Measurements from ENCODE around the gene ST8SIA4. TPM values are rescaled to one million over a fixed set of nuclear protein-coding genes. Genes with fewer than 3 reads are reported as not detected.

ST8SIA4 gene
- total RNA-seq, 1 experiment from 2014 or later: not detected

GRCh38 chr5:100824635-100825034, 78.4 kb downstream of the ST8SIA4 start:
- Histone ChIP-seq H2BK12ac (ENCODE audit: insufficient read length, low read depth, low read length) (no peak overlapping the region), H2BK20ac (ENCODE audit: low read depth, low read length, poor library complexity, severe bottlenecking) (no peak overlapping the region), H3K4me1 (ENCODE audit: insufficient read depth, low read length) (no peaks in the 10 kb centered on the region; the same call in 1 of the 2 replicates), H3T11ph (ENCODE audit: low read length) (no peak overlapping the region), H2BK5ac (ENCODE audit: insufficient read length, low read length) (no peak overlapping the region), H3K79me1 (ENCODE audit: insufficient read depth, low read depth, low read length, poor library complexity, severe bottlenecking) (no peaks in the 10 kb centered on the region), H3K14ac (ENCODE audit: insufficient read depth, low read length) (no peak overlapping the region), H3K56ac (ENCODE audit: insufficient read length, low read depth, low read length) (no peak overlapping the region), H4K91ac (ENCODE audit: insufficient read length, low read depth, low read length) (no peak overlapping the region), H4K8ac (replicated peaks; ENCODE audit: insufficient read length, low read depth, low read length) (no peak overlapping the region), H3K18ac (ENCODE audit: insufficient read length, low read depth, low read length) (no peak overlapping the region), H3K27ac (ENCODE audit: insufficient read length, low read depth, low read length) (no peak overlapping the region), H3K79me2 (ENCODE audit: insufficient read depth, low read length) (no peaks in the 10 kb centered on the region), H3K23me2 (ENCODE audit: insufficient read length, low read depth, low read length, poor library complexity, severe bottlenecking) (no peaks in the 10 kb centered on the region), H2AFZ (ENCODE audit: low read length) (no peak overlapping the region), H3K9ac (ENCODE audit: extremely low read depth, insufficient read length, low read length) (no peak overlapping the region), H2BK15ac (ENCODE audit: low read depth, low read length) (no peak overlapping the region), H3K4me2 (ENCODE audit: insufficient read depth, insufficient read length, low read length) (no peak overlapping the region), H3K9me3 (ENCODE audit: control insufficient read depth, low read depth, low read length) (no peaks in the 10 kb centered on the region), H2AK5ac (ENCODE audit: insufficient read length, low read length) (no peak overlapping the region), H3K23ac (ENCODE audit: insufficient read length, low read depth, low read length) (no peak overlapping the region), H4K20me1 (ENCODE audit: control insufficient read depth, insufficient read depth, insufficient read length) (no peaks in the 10 kb centered on the region), H3K4ac (ENCODE audit: low read depth, low read length) (no peak overlapping the region), H4K5ac (ENCODE audit: insufficient read length, low read depth, low read length) (no peak overlapping the region), H2BK120ac (ENCODE audit: low read depth, low read length, poor library complexity, severe bottlenecking) (no peak overlapping the region), H3K27me3 (ENCODE audit: insufficient read depth, low read length) (no peaks in the 10 kb centered on the region)
- no peak overlapping the region for H3K4me3 Mint-ChIP-seq
- H3K4me1 Mint-ChIP-seq: peaks cover 12 to 26% of the 10 kb centered on the region in 2 experiments
- TF ChIP-seq CTCF (conservative IDR thresholded peaks at IDR 0.05): no peak
- no peak overlapping the region for H3K27ac Mint-ChIP-seq
- H3K9me3 Mint-ChIP-seq: no peaks in the 10 kb centered on the region
- no peaks in the 10 kb centered on the region for H3K27me3 Mint-ChIP-seq (ENCODE audit: low read depth)
- no peak for DNase-seq
- no peaks in the 10 kb centered on the region; a peak in 1 of 7 replicates for H3K36me3 Mint-ChIP-seq (ENCODE audit: insufficient read depth in 1 of 3, low read depth in 3 of 3)
